ENCODE results near the gene CD247.

DNA sequence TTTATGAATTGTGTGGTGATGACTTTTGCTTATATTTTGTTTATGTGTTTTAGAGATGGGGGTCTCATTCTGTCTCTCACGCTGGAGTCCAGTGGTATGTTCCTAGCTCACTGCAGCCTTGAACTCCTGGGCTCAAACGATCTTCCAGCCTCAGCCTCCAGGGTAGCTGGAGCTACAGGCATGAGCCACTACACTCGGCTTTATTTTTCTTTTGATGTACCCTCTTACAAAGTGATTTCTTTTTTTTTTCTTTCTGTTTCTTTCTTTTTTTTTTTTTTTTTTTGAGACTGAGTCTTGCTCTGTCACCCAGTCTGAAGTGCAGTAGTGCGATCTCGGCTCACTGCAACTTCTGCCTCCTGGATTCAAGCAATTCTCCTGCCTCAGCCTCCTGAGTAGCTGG, 46.8 kb downstream of the CD247 start:
- TF ChIP-seq, protein P1, sequence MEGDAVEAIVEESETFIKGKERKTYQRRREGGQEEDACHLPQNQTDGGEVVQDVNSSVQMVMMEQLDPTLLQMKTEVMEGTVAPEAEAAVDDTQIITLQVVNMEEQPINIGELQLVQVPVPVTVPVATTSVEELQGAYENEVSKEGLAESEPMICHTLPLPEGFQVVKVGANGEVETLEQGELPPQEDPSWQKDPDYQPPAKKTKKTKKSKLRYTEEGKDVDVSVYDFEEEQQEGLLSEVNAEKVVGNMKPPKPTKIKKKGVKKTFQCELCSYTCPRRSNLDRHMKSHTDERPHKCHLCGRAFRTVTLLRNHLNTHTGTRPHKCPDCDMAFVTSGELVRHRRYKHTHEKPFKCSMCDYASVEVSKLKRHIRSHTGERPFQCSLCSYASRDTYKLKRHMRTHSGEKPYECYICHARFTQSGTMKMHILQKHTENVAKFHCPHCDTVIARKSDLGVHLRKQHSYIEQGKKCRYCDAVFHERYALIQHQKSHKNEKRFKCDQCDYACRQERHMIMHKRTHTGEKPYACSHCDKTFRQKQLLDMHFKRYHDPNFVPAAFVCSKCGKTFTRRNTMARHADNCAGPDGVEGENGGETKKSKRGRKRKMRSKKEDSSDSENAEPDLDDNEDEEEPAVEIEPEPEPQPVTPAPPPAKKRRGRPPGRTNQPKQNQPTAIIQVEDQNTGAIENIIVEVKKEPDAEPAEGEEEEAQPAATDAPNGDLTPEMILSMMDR (IDR thresholded peaks at IDR 0.05; ENCODE audit: poor library complexity): no peak
- TF ChIP-seq EZH2 (IDR thresholded peaks at IDR 0.05; ENCODE audit: borderline replicate concordance) (no peak), EZH2phosphoT487 (IDR thresholded peaks at IDR 0.05; ENCODE audit: low read depth, severe bottlenecking, unreplicated experiment) (no peak)
